ENCODE data around the gene CDYL. TPM values are rescaled to one million over a fixed set of nuclear protein-coding genes. Genes with fewer than 3 reads are reported as not detected.

CDYL gene
- total RNA-seq, 3 donors from 2014 or later (not counting 1 experiment from before 2014, with no cell fraction given): 81.3 to 101 (median 83.8) TPM

- H3K27ac Mint-ChIP-seq: no peak overlapping the region
- no peaks in the 10 kb centered on the region for H3K9me3 ChIP-seq (ENCODE audit: control insufficient read depth, insufficient read depth, low read length)
- no peaks in the 10 kb centered on the region for H3K27me3 Mint-ChIP-seq (ENCODE audit: low read depth in 2 of 2)
- H3K36me3 ChIP-seq (ENCODE audit: control insufficient read depth, insufficient read depth, low read length): peaks cover 14% of the 10 kb centered on the region
- H3K27ac ChIP-seq (ENCODE audit: low read length): no peak overlapping the region
- H3K4me3 ChIP-seq (ENCODE audit: low read length): no peak overlapping the region
- no peak overlapping the region for H3K4me3 Mint-ChIP-seq
- peaks cover 60 to 66% of the 10 kb centered on the region in 2 donors for H3K4me1 Mint-ChIP-seq
- intact Hi-C loops (cut with micrococcal nuclease): no loop called here
- 95% methylated on average over 1 of the region's 2 CpGs for WGBS (ENCODE audit: insufficient coverage)
- peaks cover 3% of the 10 kb centered on the region for H3K4me1 ChIP-seq (ENCODE audit: control insufficient read depth, insufficient read depth, low read length)
- no peak for ATAC-seq
- H3K9me3 Mint-ChIP-seq: no peaks in the 10 kb centered on the region
- H3K27me3 ChIP-seq (ENCODE audit: control insufficient read depth, insufficient read depth, low read length): no peaks in the 10 kb centered on the region
- no peak for TF ChIP-seq CTCF (IDR thresholded peaks at IDR 0.05)
- DNase-seq: no peak
- H3K36me3 Mint-ChIP-seq: no peaks in the 10 kb centered on the region
Observed at GRCh38 chr6:4888841-4889240, 112.6 kb downstream of the CDYL start.

GRCh38 chr6:4889701-4890100 is 113.5 kb downstream of the CDYL start:
- Mint-ChIP-seq H3K36me3 (no peaks in the 10 kb centered on the region), H3K27ac (peak overlapping the region in 1 of 2 donors; percentile 53), H3K9me3 (no peaks in the 10 kb centered on the region), H3K27me3 (ENCODE audit: low read depth in 2 of 2) (no peaks in the 10 kb centered on the region), H3K4me3 (no peak overlapping the region), H3K4me1 (peaks cover 55 to 61% of the 10 kb centered on the region in 2 donors)
- TF ChIP-seq CTCF (IDR thresholded peaks at IDR 0.05): no peak
- DNase-seq (no peak), ATAC-seq (peak in 1 of 3 donors; percentile 46)
- H3K4me3 ChIP-seq (ENCODE audit: low read length): no peak overlapping the region
- no peaks in the 10 kb centered on the region for H3K9me3 ChIP-seq (ENCODE audit: control insufficient read depth, insufficient read depth, low read length)
- intact Hi-C loops (cut with micrococcal nuclease): no loop called here
- peaks cover 14% of the 10 kb centered on the region for H3K36me3 ChIP-seq (ENCODE audit: control insufficient read depth, insufficient read depth, low read length)
- no peaks in the 10 kb centered on the region for H3K4me1 ChIP-seq (ENCODE audit: control insufficient read depth, insufficient read depth, low read length)
- H3K27me3 ChIP-seq (ENCODE audit: control insufficient read depth, insufficient read depth, low read length): no peaks in the 10 kb centered on the region
- H3K27ac ChIP-seq (ENCODE audit: low read length): no peak overlapping the region
- WGBS (ENCODE audit: insufficient coverage): 47% methylated on average over 5 of the region's 5 CpGs

- DNase-seq: no peak
- no peak overlapping the region for H3K27ac ChIP-seq (ENCODE audit: low read length)
- intact Hi-C loops (cut with micrococcal nuclease): no loop called here
- H3K4me3 ChIP-seq (ENCODE audit: low read length): no peak overlapping the region
- peak overlapping the region in 1 of 2 donors; percentile 53 for H3K27ac Mint-ChIP-seq
- H3K36me3 Mint-ChIP-seq: no peaks in the 10 kb centered on the region
- no peak overlapping the region for H3K4me3 Mint-ChIP-seq
- H3K27me3 Mint-ChIP-seq (ENCODE audit: low read depth in 2 of 2): no peaks in the 10 kb centered on the region
- peaks cover 14% of the 10 kb centered on the region for H3K36me3 ChIP-seq (ENCODE audit: control insufficient read depth, insufficient read depth, low read length)
- H3K9me3 ChIP-seq (ENCODE audit: control insufficient read depth, insufficient read depth, low read length): no peaks in the 10 kb centered on the region
- no peak for TF ChIP-seq CTCF (IDR thresholded peaks at IDR 0.05)
- no peaks in the 10 kb centered on the region for H3K4me1 ChIP-seq (ENCODE audit: control insufficient read depth, insufficient read depth, low read length)
- H3K27me3 ChIP-seq (ENCODE audit: control insufficient read depth, insufficient read depth, low read length): no peaks in the 10 kb centered on the region
- WGBS (ENCODE audit: insufficient coverage): 93% methylated on average over 9 of the region's 9 CpGs
- no peak for ATAC-seq
- H3K4me1 Mint-ChIP-seq: peaks cover 55 to 59% of the 10 kb centered on the region in 2 donors
- H3K9me3 Mint-ChIP-seq: no peaks in the 10 kb centered on the region
Observed at GRCh38 chr6:4890191-4890590, 114.0 kb downstream of the CDYL start.

GRCh38 chr6:4890627-4891026 is 114.4 kb downstream of the CDYL start:
- intact Hi-C loops (cut with micrococcal nuclease): no loop called here
- ATAC-seq: no peak
- Mint-ChIP-seq H3K4me1 (peaks cover 50 to 55% of the 10 kb centered on the region in 2 donors), H3K36me3 (no peaks in the 10 kb centered on the region), H3K9me3 (no peaks in the 10 kb centered on the region), H3K27me3 (ENCODE audit: low read depth in 2 of 2) (no peaks in the 10 kb centered on the region), H3K27ac (peak overlapping the region in 1 of 2 donors; percentile 53), H3K4me3 (no peak overlapping the region)
- TF ChIP-seq CTCF (IDR thresholded peaks at IDR 0.05): no peak
- WGBS (ENCODE audit: insufficient coverage): 97% methylated on average over 11 of the region's 11 CpGs
- Histone ChIP-seq H3K4me3 (ENCODE audit: low read length) (no peak overlapping the region), H3K36me3 (ENCODE audit: control insufficient read depth, insufficient read depth, low read length) (peaks cover 15% of the 10 kb centered on the region), H3K4me1 (ENCODE audit: control insufficient read depth, insufficient read depth, low read length) (no peaks in the 10 kb centered on the region), H3K9me3 (ENCODE audit: control insufficient read depth, insufficient read depth, low read length) (no peaks in the 10 kb centered on the region), H3K27me3 (ENCODE audit: control insufficient read depth, insufficient read depth, low read length) (no peaks in the 10 kb centered on the region), H3K27ac (ENCODE audit: low read length) (no peak overlapping the region)
- DNase-seq: no peak

Measured in natural killer cell (primary cell).